SU-DHL-6 (cell line): ENCODE data around the gene EPS8L1.

Experiments used
- EZH2phosphoT487 ChIP-seq: fragments of 200-600 bp; sonication (generic), shearing (Covaris generic); conservative IDR thresholded peaks from 2 replicates; pipeline ENCODE4 v1.6.1; 2018; ENCODE audit warnings: mild to moderate bottlenecking, antibody characterized with exemption, low read length, moderate library complexity, mixed read lengths
- TF ChIP-seq, protein P1 (sequence below): fragments of 200-600 bp; sonication (generic); IDR thresholded peaks from one replicate; pipeline ENCODE4 v1.5.1; 2017; ENCODE audit warnings: antibody characterized with exemption, mild to moderate bottlenecking, low read length, moderate library complexity; ENCODE audit not compliant: insufficient read depth, poor library complexity, severe bottlenecking

DNA sequence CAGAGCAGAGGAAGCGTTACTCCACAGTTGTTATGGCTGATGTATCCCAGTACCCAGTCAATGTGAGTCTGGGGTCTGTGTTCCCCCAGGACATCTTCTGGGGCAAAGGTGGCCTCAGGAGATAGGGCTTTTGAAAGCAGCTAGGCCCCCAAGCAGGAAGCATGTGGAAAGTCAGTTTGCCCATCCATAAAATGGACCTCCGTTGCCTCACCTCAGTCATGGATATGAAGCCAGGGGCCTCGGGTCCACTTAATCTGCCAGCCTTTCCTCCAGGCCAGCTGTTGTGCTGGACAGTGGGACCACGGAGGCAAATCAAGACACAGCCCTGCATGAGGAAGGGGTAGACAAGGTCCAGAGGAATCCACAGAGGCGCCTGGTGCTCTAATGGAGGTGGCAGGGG, 3.3 kb downstream of the EPS8L1 start:
- TF ChIP-seq, protein P1, sequence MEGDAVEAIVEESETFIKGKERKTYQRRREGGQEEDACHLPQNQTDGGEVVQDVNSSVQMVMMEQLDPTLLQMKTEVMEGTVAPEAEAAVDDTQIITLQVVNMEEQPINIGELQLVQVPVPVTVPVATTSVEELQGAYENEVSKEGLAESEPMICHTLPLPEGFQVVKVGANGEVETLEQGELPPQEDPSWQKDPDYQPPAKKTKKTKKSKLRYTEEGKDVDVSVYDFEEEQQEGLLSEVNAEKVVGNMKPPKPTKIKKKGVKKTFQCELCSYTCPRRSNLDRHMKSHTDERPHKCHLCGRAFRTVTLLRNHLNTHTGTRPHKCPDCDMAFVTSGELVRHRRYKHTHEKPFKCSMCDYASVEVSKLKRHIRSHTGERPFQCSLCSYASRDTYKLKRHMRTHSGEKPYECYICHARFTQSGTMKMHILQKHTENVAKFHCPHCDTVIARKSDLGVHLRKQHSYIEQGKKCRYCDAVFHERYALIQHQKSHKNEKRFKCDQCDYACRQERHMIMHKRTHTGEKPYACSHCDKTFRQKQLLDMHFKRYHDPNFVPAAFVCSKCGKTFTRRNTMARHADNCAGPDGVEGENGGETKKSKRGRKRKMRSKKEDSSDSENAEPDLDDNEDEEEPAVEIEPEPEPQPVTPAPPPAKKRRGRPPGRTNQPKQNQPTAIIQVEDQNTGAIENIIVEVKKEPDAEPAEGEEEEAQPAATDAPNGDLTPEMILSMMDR = no peak
- no peak for TF ChIP-seq EZH2phosphoT487
